Measurements from ENCODE around the gene INTS1. TPM values are rescaled to one million over a fixed set of nuclear protein-coding genes. Genes with fewer than 3 reads are reported as not detected.

INTS1 gene
- total RNA-seq, 4 donors from 2014 or later: 50.3 to 134 (median 71.4) TPM

GRCh38 chr7:1473864-1474512, 30.2 kb downstream of the INTS1 start:
- Histone ChIP-seq H3K27me3 (no peaks in the 10 kb centered on the region), H3K27ac (peak overlapping the region in 3 of 4 donors; percentile 17 to 19 (median 17)), H3K36me3 (peaks cover 0 to 29% (median 10%) of the 10 kb centered on the region in 4 donors), H3K9me3 (no peaks in the 10 kb centered on the region), H3K4me3 (no peak overlapping the region), H3K4me1 (peaks cover 3 to 11% (median 4%) of the 10 kb centered on the region in 4 donors)
- peak; percentile 95 for DNase-seq
- in situ Hi-C loops (cut with MboI; ENCODE audit: low pct_ligation_motif_present in 1 of 4, low pct_unique_long_range_greater_than_20kb in 1 of 4, low sequenced_read_pairs in 3 of 4) (no loop called here), intact Hi-C loops (cut with DNase I; ENCODE audit: low total_unique reads) (loop anchor here (5.0 kb wide), 1 partner anchor 42 kb away; no protein-coding TSS in a partner anchor)
- TF ChIP-seq POLR2AphosphoS5 (IDR thresholded peaks at IDR 0.05) (peak in 2 of 3 donors; percentile 44 to 61), POLR2A (IDR thresholded peaks at IDR 0.05) (no peak), EP300 (IDR thresholded peaks at IDR 0.05; ENCODE audit: low read depth) (no peak), CTCF (IDR thresholded peaks at IDR 0.05) (peak; percentile 89 to 98 (median 95))
- WGBS, 2 donors (ENCODE audit: low coverage in 1 of 2): 33% methylated on average over 22 of the region's 37 CpGs; no CpG with 5 or more reads in 1 of the 2 donors

- DNase-seq: no peak
- Histone ChIP-seq H3K9me3 (no peaks in the 10 kb centered on the region), H3K4me3 (no peak overlapping the region), H3K36me3 (peaks cover 0 to 23% (median 6%) of the 10 kb centered on the region in 4 donors), H3K27ac (no peak overlapping the region), H3K4me1 (peaks cover 17 to 26% (median 18%) of the 10 kb centered on the region in 4 donors), H3K27me3 (no peaks in the 10 kb centered on the region)
- TF ChIP-seq POLR2AphosphoS5 (IDR thresholded peaks at IDR 0.05) (no peak), CTCF (IDR thresholded peaks at IDR 0.05) (no peak), EP300 (IDR thresholded peaks at IDR 0.05; ENCODE audit: low read depth) (no peak), POLR2A (IDR thresholded peaks at IDR 0.05) (no peak)
- 94% methylated on average over 19 of the region's 21 CpGs; no CpG with 5 or more reads in 1 of the 2 donors for WGBS, 2 donors (ENCODE audit: low coverage in 1 of 2)
- in situ Hi-C loops (cut with MboI; ENCODE audit: low pct_ligation_motif_present in 1 of 4, low pct_unique_long_range_greater_than_20kb in 1 of 4, low sequenced_read_pairs in 3 of 4): no loop called here
- intact Hi-C loops (cut with DNase I; ENCODE audit: low total_unique reads): loop anchor here (5.0 kb wide), 1 partner anchor 39 kb away; no protein-coding TSS in a partner anchor
Observed at GRCh38 chr7:1470901-1471300, 33.3 kb downstream of the INTS1 start.

- intact Hi-C loops (cut with DNase I; ENCODE audit: low total_unique reads): no loop called here
- Histone ChIP-seq H3K4me1 (peaks cover 19 to 27% (median 23%) of the 10 kb centered on the region in 4 donors), H3K9me3 (no peaks in the 10 kb centered on the region), H3K36me3 (peaks cover 0 to 23% (median 6%) of the 10 kb centered on the region in 4 donors), H3K27me3 (no peaks in the 10 kb centered on the region), H3K27ac (no peak overlapping the region), H3K4me3 (no peak overlapping the region)
- TF ChIP-seq POLR2A (IDR thresholded peaks at IDR 0.05) (no peak), CTCF (IDR thresholded peaks at IDR 0.05) (no peak), POLR2AphosphoS5 (IDR thresholded peaks at IDR 0.05) (no peak), EP300 (IDR thresholded peaks at IDR 0.05; ENCODE audit: low read depth) (no peak)
- in situ Hi-C loops (cut with MboI; ENCODE audit: low pct_ligation_motif_present in 1 of 4, low pct_unique_long_range_greater_than_20kb in 1 of 4, low sequenced_read_pairs in 3 of 4): no loop called here
- DNase-seq: no peak
- 89% methylated on average over 18 of the region's 24 CpGs; no CpG with 5 or more reads in 1 of the 2 donors for WGBS, 2 donors (ENCODE audit: low coverage in 1 of 2)
Observed at GRCh38 chr7:1468643-1469298, 35.4 kb downstream of the INTS1 start.

GRCh38 chr7:1468203-1468602, 36.0 kb downstream of the INTS1 start:
- H3K27ac ChIP-seq: no peak overlapping the region

More at GRCh38 chr7:1468203-1468602, 36.0 kb downstream of the INTS1 start:
- Histone ChIP-seq H3K36me3 (peaks cover 0 to 23% (median 6%) of the 10 kb centered on the region in 4 donors), H3K4me1 (peaks cover 25 to 32% (median 28%) of the 10 kb centered on the region in 4 donors), H3K9me3 (no peaks in the 10 kb centered on the region), H3K4me3 (no peak overlapping the region), H3K27me3 (no peaks in the 10 kb centered on the region)
- 92% methylated on average over 13 of the region's 13 CpGs; no CpG with 5 or more reads in 1 of the 2 donors for WGBS, 2 donors (ENCODE audit: low coverage in 1 of 2)
- no peak for DNase-seq
- in situ Hi-C loops (cut with MboI; ENCODE audit: low pct_ligation_motif_present in 1 of 4, low pct_unique_long_range_greater_than_20kb in 1 of 4, low sequenced_read_pairs in 3 of 4) (no loop called here), intact Hi-C loops (cut with DNase I; ENCODE audit: low total_unique reads) (no loop called here)
- no peak for TF ChIP-seq CTCF (IDR thresholded peaks at IDR 0.05)
- no peak for TF ChIP-seq EP300 (IDR thresholded peaks at IDR 0.05; ENCODE audit: low read depth)
- no peak for TF ChIP-seq POLR2A (IDR thresholded peaks at IDR 0.05)
- TF ChIP-seq POLR2AphosphoS5 (IDR thresholded peaks at IDR 0.05): no peak

All from transverse colon (tissue), 4 donors.